ENCODE results near the gene MARCHF2.

The MARCHF2 gene

DNA sequence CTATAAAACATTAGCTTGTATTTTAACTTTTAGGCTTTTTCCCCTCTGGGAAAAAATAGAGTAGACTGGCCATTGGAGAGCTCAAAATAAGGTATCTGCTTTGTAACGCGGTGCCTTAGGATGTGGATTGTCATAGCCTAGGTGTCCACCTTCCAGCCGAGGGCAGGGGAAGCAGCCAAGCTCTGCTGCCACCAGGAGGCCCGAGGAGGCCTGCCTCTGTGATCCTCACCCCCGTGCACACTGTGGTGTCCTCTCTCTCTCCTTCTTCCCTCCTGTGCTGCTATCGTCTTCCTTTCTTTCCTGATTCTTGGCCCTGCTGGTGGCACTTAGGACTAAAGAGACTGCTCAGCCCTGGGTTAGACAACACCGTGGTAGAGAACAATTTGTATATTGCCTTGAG is 43.0 kb downstream of the MARCHF2 start:
- Histone ChIP-seq H3K18ac (ENCODE audit: low read length) (no peak overlapping the region), H3K4me3 (ENCODE audit: low read length in 2 of 2) (no peak overlapping the region), H3K27me3 (ENCODE audit: control insufficient read depth in 3 of 3, insufficient read depth in 3 of 3, low read depth in 1 of 3, low read length in 3 of 3) (no peaks in the 10 kb centered on the region), H3K4me1 (ENCODE audit: control insufficient read depth in 2 of 2, insufficient read depth in 1 of 2, low read depth in 1 of 2, low read length in 2 of 2) (peaks cover 0 to 6% of the 10 kb centered on the region in 2 donors), H3K4me2 (ENCODE audit: insufficient read depth, low read length, poor library complexity, severe bottlenecking) (no peak overlapping the region), H4K91ac (ENCODE audit: low read depth, low read length, poor library complexity) (no peak overlapping the region), H2BK120ac (ENCODE audit: low read depth, low read length) (no peak overlapping the region), H3K79me1 (ENCODE audit: low read depth, low read length) (no peaks in the 10 kb centered on the region), H2BK15ac (ENCODE audit: low read length) (no peak overlapping the region), H3K14ac (ENCODE audit: low read length) (no peak overlapping the region), H3K4ac (ENCODE audit: low read length) (no peak overlapping the region), H3K36me3 (replicated peaks in 1 of 2; ENCODE audit: control insufficient read depth in 2 of 2, insufficient read depth in 2 of 2, low read length in 2 of 2) (peaks cover 29 to 100% of the 10 kb centered on the region in 2 donors), H3K9me3 (replicated peaks in 1 of 2; ENCODE audit: control insufficient read depth in 2 of 2, insufficient read depth in 1 of 2, low read depth in 1 of 2, low read length in 2 of 2) (no peaks in the 10 kb centered on the region), H2AK5ac (ENCODE audit: low read depth, low read length) (no peak overlapping the region), H3K9ac (ENCODE audit: low read depth, low read length, poor library complexity) (no peak overlapping the region), H3K27ac (replicated peaks; ENCODE audit: low read length) (no peak overlapping the region), H2BK12ac (ENCODE audit: low read length) (no peak overlapping the region), H2BK5ac (ENCODE audit: low read length) (no peak overlapping the region), H2AFZ (ENCODE audit: low read length) (no peak overlapping the region), H4K8ac (ENCODE audit: low read depth, low read length) (no peak overlapping the region), H3K23ac (ENCODE audit: low read depth, low read length, poor library complexity) (no peak overlapping the region)
- DNase-seq (ENCODE audit: low spot score), result no peak
- no CpG with 5 or more reads among the region's 7 CpGs for WGBS, 2 donors (ENCODE audit: extremely low coverage in 2 of 2, insufficient read length in 2 of 2, insufficient replicate concordance in 1 of 2)

DNA sequence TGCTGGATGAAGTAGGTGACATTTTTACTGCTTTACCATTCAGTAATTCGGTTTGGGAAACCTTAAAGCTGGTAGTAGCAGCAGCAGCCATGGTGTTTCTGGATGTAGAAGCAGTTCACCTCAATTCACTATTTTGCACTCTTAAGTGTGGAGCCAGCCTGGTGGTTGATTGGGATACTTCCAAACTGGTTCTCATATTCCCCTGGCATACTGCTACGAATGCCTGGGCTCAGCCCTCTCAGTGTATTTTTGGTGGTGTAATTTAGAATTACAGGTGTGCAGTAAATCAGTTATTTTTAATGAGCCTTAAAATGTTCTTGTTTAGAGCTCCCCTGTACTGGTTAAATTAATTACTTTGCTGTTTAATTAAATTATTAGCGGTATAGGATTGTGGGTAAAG is 44.1 kb downstream of the MARCHF2 start:
- no CpG with 5 or more reads among the region's 3 CpGs for WGBS, 2 donors (ENCODE audit: extremely low coverage in 2 of 2, insufficient read length in 2 of 2, insufficient replicate concordance in 1 of 2)
- Histone ChIP-seq H3K18ac (ENCODE audit: low read length) (no peak overlapping the region), H3K4me1 (ENCODE audit: control insufficient read depth in 2 of 2, insufficient read depth in 1 of 2, low read depth in 1 of 2, low read length in 2 of 2) (peaks cover 0 to 6% of the 10 kb centered on the region in 2 donors), H3K4me3 (ENCODE audit: low read length in 2 of 2) (no peak overlapping the region), H2BK15ac (ENCODE audit: low read length) (no peak overlapping the region), H2AK5ac (ENCODE audit: low read depth, low read length) (no peak overlapping the region), H4K91ac (ENCODE audit: low read depth, low read length, poor library complexity) (no peak overlapping the region), H3K4ac (ENCODE audit: low read length) (no peak overlapping the region), H3K4me2 (ENCODE audit: insufficient read depth, low read length, poor library complexity, severe bottlenecking) (no peak overlapping the region), H3K9ac (ENCODE audit: low read depth, low read length, poor library complexity) (no peak overlapping the region), H4K8ac (ENCODE audit: low read depth, low read length) (no peak overlapping the region), H3K79me1 (ENCODE audit: low read depth, low read length) (peaks cover 2% of the 10 kb centered on the region), H2BK5ac (ENCODE audit: low read length) (no peak overlapping the region), H3K27me3 (ENCODE audit: control insufficient read depth in 3 of 3, insufficient read depth in 3 of 3, low read depth in 1 of 3, low read length in 3 of 3) (no peaks in the 10 kb centered on the region), H2BK12ac (ENCODE audit: low read length) (no peak overlapping the region), H3K14ac (ENCODE audit: low read length) (no peak overlapping the region), H3K36me3 (replicated peaks in 1 of 2; ENCODE audit: control insufficient read depth in 2 of 2, insufficient read depth in 2 of 2, low read length in 2 of 2) (peaks cover 31 to 100% of the 10 kb centered on the region in 2 donors), H2AFZ (ENCODE audit: low read length) (no peak overlapping the region), H2BK120ac (ENCODE audit: low read depth, low read length) (no peak overlapping the region), H3K23ac (ENCODE audit: low read depth, low read length, poor library complexity) (no peak overlapping the region), H3K27ac (replicated peaks; ENCODE audit: low read length) (no peak overlapping the region), H3K9me3 (replicated peaks in 1 of 2; ENCODE audit: control insufficient read depth in 2 of 2, insufficient read depth in 1 of 2, low read depth in 1 of 2, low read length in 2 of 2) (no peaks in the 10 kb centered on the region)
- DNase-seq (ENCODE audit: low spot score), result no peak

DNA sequence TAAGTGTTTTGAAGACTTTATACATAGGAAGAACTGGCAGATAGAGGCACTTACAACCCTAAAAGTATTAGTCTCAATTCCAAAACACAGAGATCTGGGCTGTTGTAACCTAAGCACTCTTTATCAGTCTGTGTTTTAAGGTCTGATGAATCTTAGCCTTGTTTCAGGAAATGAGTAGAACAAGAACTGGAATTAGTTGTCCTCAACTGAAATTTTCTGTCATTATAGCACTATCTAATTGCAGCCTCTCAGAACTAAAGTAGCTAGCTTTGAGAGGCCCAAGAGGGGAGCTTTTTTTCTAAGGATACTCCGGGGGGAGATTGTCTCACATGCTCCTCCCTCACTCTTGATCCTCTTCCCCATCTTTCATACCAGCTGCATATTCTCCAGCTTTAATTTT is 44.7 kb downstream of the MARCHF2 start:
- WGBS, 2 donors (ENCODE audit: extremely low coverage in 2 of 2, insufficient read length in 2 of 2, insufficient replicate concordance in 1 of 2), result no CpG with 5 or more reads among the region's 1 CpG
- H2BK12ac ChIP-seq (ENCODE audit: low read length), result no peak overlapping the region
- peaks cover 2% of the 10 kb centered on the region for H3K79me1 ChIP-seq (ENCODE audit: low read depth, low read length)
- H3K27me3 ChIP-seq (ENCODE audit: control insufficient read depth in 3 of 3, insufficient read depth in 3 of 3, low read depth in 1 of 3, low read length in 3 of 3), result no peaks in the 10 kb centered on the region
- no peak overlapping the region for H4K91ac ChIP-seq (ENCODE audit: low read depth, low read length, poor library complexity)
- H3K27ac ChIP-seq (replicated peaks; ENCODE audit: low read length), result no peak overlapping the region
- H2BK5ac ChIP-seq (ENCODE audit: low read length), result no peak overlapping the region
- H4K8ac ChIP-seq (ENCODE audit: low read depth, low read length), result no peak overlapping the region
- no peak overlapping the region for H2AFZ ChIP-seq (ENCODE audit: low read length)
- no peak overlapping the region for H3K18ac ChIP-seq (ENCODE audit: low read length)
- no peak overlapping the region for H3K4me2 ChIP-seq (ENCODE audit: insufficient read depth, low read length, poor library complexity, severe bottlenecking)
- no peak for DNase-seq (ENCODE audit: low spot score)
- no peak overlapping the region for H3K4me3 ChIP-seq (ENCODE audit: low read length in 2 of 2)
- peaks cover 29 to 100% of the 10 kb centered on the region in 2 donors for H3K36me3 ChIP-seq (replicated peaks in 1 of 2; ENCODE audit: control insufficient read depth in 2 of 2, insufficient read depth in 2 of 2, low read length in 2 of 2)
- H3K9me3 ChIP-seq (replicated peaks in 1 of 2; ENCODE audit: control insufficient read depth in 2 of 2, insufficient read depth in 1 of 2, low read depth in 1 of 2, low read length in 2 of 2), result no peaks in the 10 kb centered on the region
- no peak overlapping the region for H2AK5ac ChIP-seq (ENCODE audit: low read depth, low read length)
- no peak overlapping the region for H2BK15ac ChIP-seq (ENCODE audit: low read length)
- peaks cover 0 to 6% of the 10 kb centered on the region in 2 donors for H3K4me1 ChIP-seq (ENCODE audit: control insufficient read depth in 2 of 2, insufficient read depth in 1 of 2, low read depth in 1 of 2, low read length in 2 of 2)
- H3K4ac ChIP-seq (ENCODE audit: low read length), result no peak overlapping the region
- H2BK120ac ChIP-seq (ENCODE audit: low read depth, low read length), result no peak overlapping the region
- H3K9ac ChIP-seq (ENCODE audit: low read depth, low read length, poor library complexity), result no peak overlapping the region
- no peak overlapping the region for H3K14ac ChIP-seq (ENCODE audit: low read length)
- H3K23ac ChIP-seq (ENCODE audit: low read depth, low read length, poor library complexity), result no peak overlapping the region

DNA sequence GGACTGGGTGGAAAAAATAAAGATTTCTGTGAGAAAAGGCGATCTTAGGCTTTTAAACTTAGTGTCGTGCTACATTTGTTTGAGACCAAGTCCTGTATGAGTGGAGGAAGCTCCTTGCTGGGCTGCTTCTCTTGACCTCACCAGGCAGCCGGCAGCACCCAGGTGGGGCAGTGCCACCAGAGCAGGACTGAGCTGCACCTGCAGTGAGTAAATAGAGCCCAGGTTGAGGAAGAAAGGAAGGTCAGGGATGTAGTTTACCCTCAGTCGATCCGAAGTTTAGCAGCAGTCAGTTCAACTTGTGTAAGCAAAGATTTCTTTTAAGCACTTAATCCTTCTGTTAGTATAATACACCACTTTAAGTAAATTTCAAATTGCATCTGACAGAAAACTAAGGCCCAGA is 45.3 kb downstream of the MARCHF2 start:
- Histone ChIP-seq H3K4me2 (ENCODE audit: insufficient read depth, low read length, poor library complexity, severe bottlenecking) (no peak overlapping the region), H3K36me3 (replicated peaks in 1 of 2; ENCODE audit: control insufficient read depth in 2 of 2, insufficient read depth in 2 of 2, low read length in 2 of 2) (peaks cover 30 to 100% of the 10 kb centered on the region in 2 donors), H3K4me3 (ENCODE audit: low read length in 2 of 2) (no peak overlapping the region), H2AK5ac (ENCODE audit: low read depth, low read length) (no peak overlapping the region), H3K9ac (ENCODE audit: low read depth, low read length, poor library complexity) (no peak overlapping the region), H3K4ac (ENCODE audit: low read length) (no peak overlapping the region), H2BK5ac (ENCODE audit: low read length) (no peak overlapping the region), H2AFZ (ENCODE audit: low read length) (no peak overlapping the region), H3K9me3 (replicated peaks in 1 of 2; ENCODE audit: control insufficient read depth in 2 of 2, insufficient read depth in 1 of 2, low read depth in 1 of 2, low read length in 2 of 2) (no peaks in the 10 kb centered on the region), H4K8ac (ENCODE audit: low read depth, low read length) (no peak overlapping the region), H3K18ac (ENCODE audit: low read length) (no peak overlapping the region), H3K79me1 (ENCODE audit: low read depth, low read length) (peaks cover 2% of the 10 kb centered on the region), H2BK120ac (ENCODE audit: low read depth, low read length) (no peak overlapping the region), H3K23ac (ENCODE audit: low read depth, low read length, poor library complexity) (no peak overlapping the region), H2BK12ac (ENCODE audit: low read length) (no peak overlapping the region), H3K4me1 (ENCODE audit: control insufficient read depth in 2 of 2, insufficient read depth in 1 of 2, low read depth in 1 of 2, low read length in 2 of 2) (peaks cover 0 to 6% of the 10 kb centered on the region in 2 donors), H3K27ac (replicated peaks; ENCODE audit: low read length) (no peak overlapping the region), H3K14ac (ENCODE audit: low read length) (no peak overlapping the region), H4K91ac (ENCODE audit: low read depth, low read length, poor library complexity) (no peak overlapping the region), H3K27me3 (ENCODE audit: control insufficient read depth in 3 of 3, insufficient read depth in 3 of 3, low read depth in 1 of 3, low read length in 3 of 3) (no peaks in the 10 kb centered on the region), H2BK15ac (ENCODE audit: low read length) (no peak overlapping the region)
- WGBS, 2 donors (ENCODE audit: extremely low coverage in 2 of 2, insufficient read length in 2 of 2, insufficient replicate concordance in 1 of 2), result no CpG with 5 or more reads among the region's 5 CpGs
- no peak for DNase-seq (ENCODE audit: low spot score)

All from neuronal stem cell (in vitro differentiated cells).